H1 (cell line): ENCODE results near the gene VSIG2. TPM values are rescaled to one million over a fixed set of nuclear protein-coding genes. Genes with fewer than 3 reads are reported as not detected.

ENCODE experiments used
- BRCA1 ChIP-seq: IDR thresholded peaks from 2 replicates; pipeline ENCODE4 v1.6.1; 2012; ENCODE audit warnings: low read depth, low read length, improper control_type of control experiment
- EZH2 ChIP-seq: fragments of 200-600 bp; sonication (generic); IDR thresholded peaks from 2 replicates; pipeline ENCODE4 v1.7.1; 2012; ENCODE audit warnings: low read depth, mild to moderate bottlenecking, moderate library complexity, low read length, inconsistent platforms; ENCODE audit not compliant: severe bottlenecking
- GABPA ChIP-seq: IDR thresholded peaks from 2 replicates; pipeline ENCODE4 v1.6.1; 2011; ENCODE audit warnings: mild to moderate bottlenecking, low read length, moderate library complexity, borderline replicate concordance; ENCODE audit not compliant: insufficient read depth
- HDAC2 ChIP-seq, 2 experiments: fragments of 300-600 bp in 1 of 2; sonication (generic) in 1 of 2; IDR thresholded peaks; 2 replicates each; pipeline ENCODE4 v1.6.1; 2011 to 2012; ENCODE audit warnings: low read depth in 2 of 2, low read length in 2 of 2, mild to moderate bottlenecking in 2 of 2, moderate library complexity in 2 of 2, borderline replicate concordance in 1 of 2, inconsistent platforms in 1 of 2
- HDAC6 ChIP-seq: IDR thresholded peaks from one replicate; pipeline ENCODE4 v1.7.1; 2012; ENCODE audit warnings: low read depth, mild to moderate bottlenecking, inconsistent platforms, low read length, moderate library complexity
- POU5F1 ChIP-seq: IDR thresholded peaks from 2 replicates; pipeline ENCODE4 v1.6.1; 2011; ENCODE audit warnings: low read depth, mild to moderate bottlenecking, low read length, moderate library complexity
- RNF2 ChIP-seq: fragments of 200-900, 300-1000 bp; sonication (generic); IDR thresholded peaks from 2 replicates; pipeline ENCODE4 v1.7.1; 2016; ENCODE audit warnings: borderline replicate concordance, low read depth, mild to moderate bottlenecking, antibody characterized with exemption, low read length; ENCODE audit not compliant: poor library complexity, severe bottlenecking; ENCODE audit errors: missing control alignments
- TBP ChIP-seq: IDR thresholded peaks from 2 replicates; pipeline ENCODE4 v1.6.1; 2011; ENCODE audit warnings: low read depth, low read length, improper control_type of control experiment
- polyA plus RNA-seq, 7 experiments: library from polyadenylated mRNA; depleted of rRNA in 3 of 7; stranded (reverse) in 5 of 7; unstranded in 2 of 7; fragments of >200 nt in 5 of 7; fragments of 200-250 nt in 2 of 7; gene quantifications; 1 replicate in 5 of 7; 2 replicates in 1 of 7; 4 replicates in 1 of 7; pipeline versions ENCODE4 v1.2.1 to v1.2.3, GENCODE V29; 2011 to 2013; ENCODE audit warnings: missing spikeins in 2 of 7, mixed read lengths in 2 of 7
- total RNA-seq: library from RNA; stranded (reverse); fragmentation: NEBNext Ultra II Directional; extraction: Animal tissue kit (Norgen Biotek cat#: 25700); gene quantifications from 2 replicates; pipeline ENCODE4 v1.2.1, GENCODE V29; 2021
- TF ChIP-seq, protein P1 (sequence below): fragments of 300-600 bp; sonication (generic); IDR thresholded peaks from 2 replicates; pipeline ENCODE4 v1.7.1; 2012; ENCODE audit warnings: low read length, moderate library complexity, mild to moderate bottlenecking, inconsistent platforms; ENCODE audit not compliant: insufficient replicate concordance
- TF ChIP-seq, protein P2 (sequence below): IDR thresholded peaks from 2 replicates; pipeline ENCODE4 v1.6.1; 2011; ENCODE audit warnings: low read length, improper control_type of control experiment

Gene VSIG2
- total and polyA plus RNA-seq, 2 of the 8 experiments (the other 6 are each of a cell fraction or from before 2014, with no cell fraction given): 0.18 TPM; not detected in 1

DNA sequence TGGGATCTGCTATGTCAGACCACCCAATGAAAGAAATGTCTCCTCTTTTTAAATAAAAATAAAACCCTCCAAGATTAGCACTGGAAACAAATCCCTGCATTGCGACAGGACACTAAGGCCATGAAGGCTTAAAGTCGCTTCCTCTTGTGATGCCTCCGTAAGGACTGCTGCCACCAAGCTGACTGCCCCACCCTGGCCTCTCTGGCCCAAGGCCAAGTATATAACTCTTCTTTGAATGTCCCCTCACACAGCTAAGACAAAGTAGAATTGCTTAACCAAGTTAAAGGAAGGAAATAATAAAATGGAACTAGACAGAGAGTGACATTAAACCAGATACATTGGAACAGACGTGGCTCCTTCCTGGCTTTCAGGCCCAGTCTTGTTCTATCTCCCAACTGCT lies 19.8 kb downstream of the VSIG2 start (continued):
- TF ChIP-seq, protein P1, sequence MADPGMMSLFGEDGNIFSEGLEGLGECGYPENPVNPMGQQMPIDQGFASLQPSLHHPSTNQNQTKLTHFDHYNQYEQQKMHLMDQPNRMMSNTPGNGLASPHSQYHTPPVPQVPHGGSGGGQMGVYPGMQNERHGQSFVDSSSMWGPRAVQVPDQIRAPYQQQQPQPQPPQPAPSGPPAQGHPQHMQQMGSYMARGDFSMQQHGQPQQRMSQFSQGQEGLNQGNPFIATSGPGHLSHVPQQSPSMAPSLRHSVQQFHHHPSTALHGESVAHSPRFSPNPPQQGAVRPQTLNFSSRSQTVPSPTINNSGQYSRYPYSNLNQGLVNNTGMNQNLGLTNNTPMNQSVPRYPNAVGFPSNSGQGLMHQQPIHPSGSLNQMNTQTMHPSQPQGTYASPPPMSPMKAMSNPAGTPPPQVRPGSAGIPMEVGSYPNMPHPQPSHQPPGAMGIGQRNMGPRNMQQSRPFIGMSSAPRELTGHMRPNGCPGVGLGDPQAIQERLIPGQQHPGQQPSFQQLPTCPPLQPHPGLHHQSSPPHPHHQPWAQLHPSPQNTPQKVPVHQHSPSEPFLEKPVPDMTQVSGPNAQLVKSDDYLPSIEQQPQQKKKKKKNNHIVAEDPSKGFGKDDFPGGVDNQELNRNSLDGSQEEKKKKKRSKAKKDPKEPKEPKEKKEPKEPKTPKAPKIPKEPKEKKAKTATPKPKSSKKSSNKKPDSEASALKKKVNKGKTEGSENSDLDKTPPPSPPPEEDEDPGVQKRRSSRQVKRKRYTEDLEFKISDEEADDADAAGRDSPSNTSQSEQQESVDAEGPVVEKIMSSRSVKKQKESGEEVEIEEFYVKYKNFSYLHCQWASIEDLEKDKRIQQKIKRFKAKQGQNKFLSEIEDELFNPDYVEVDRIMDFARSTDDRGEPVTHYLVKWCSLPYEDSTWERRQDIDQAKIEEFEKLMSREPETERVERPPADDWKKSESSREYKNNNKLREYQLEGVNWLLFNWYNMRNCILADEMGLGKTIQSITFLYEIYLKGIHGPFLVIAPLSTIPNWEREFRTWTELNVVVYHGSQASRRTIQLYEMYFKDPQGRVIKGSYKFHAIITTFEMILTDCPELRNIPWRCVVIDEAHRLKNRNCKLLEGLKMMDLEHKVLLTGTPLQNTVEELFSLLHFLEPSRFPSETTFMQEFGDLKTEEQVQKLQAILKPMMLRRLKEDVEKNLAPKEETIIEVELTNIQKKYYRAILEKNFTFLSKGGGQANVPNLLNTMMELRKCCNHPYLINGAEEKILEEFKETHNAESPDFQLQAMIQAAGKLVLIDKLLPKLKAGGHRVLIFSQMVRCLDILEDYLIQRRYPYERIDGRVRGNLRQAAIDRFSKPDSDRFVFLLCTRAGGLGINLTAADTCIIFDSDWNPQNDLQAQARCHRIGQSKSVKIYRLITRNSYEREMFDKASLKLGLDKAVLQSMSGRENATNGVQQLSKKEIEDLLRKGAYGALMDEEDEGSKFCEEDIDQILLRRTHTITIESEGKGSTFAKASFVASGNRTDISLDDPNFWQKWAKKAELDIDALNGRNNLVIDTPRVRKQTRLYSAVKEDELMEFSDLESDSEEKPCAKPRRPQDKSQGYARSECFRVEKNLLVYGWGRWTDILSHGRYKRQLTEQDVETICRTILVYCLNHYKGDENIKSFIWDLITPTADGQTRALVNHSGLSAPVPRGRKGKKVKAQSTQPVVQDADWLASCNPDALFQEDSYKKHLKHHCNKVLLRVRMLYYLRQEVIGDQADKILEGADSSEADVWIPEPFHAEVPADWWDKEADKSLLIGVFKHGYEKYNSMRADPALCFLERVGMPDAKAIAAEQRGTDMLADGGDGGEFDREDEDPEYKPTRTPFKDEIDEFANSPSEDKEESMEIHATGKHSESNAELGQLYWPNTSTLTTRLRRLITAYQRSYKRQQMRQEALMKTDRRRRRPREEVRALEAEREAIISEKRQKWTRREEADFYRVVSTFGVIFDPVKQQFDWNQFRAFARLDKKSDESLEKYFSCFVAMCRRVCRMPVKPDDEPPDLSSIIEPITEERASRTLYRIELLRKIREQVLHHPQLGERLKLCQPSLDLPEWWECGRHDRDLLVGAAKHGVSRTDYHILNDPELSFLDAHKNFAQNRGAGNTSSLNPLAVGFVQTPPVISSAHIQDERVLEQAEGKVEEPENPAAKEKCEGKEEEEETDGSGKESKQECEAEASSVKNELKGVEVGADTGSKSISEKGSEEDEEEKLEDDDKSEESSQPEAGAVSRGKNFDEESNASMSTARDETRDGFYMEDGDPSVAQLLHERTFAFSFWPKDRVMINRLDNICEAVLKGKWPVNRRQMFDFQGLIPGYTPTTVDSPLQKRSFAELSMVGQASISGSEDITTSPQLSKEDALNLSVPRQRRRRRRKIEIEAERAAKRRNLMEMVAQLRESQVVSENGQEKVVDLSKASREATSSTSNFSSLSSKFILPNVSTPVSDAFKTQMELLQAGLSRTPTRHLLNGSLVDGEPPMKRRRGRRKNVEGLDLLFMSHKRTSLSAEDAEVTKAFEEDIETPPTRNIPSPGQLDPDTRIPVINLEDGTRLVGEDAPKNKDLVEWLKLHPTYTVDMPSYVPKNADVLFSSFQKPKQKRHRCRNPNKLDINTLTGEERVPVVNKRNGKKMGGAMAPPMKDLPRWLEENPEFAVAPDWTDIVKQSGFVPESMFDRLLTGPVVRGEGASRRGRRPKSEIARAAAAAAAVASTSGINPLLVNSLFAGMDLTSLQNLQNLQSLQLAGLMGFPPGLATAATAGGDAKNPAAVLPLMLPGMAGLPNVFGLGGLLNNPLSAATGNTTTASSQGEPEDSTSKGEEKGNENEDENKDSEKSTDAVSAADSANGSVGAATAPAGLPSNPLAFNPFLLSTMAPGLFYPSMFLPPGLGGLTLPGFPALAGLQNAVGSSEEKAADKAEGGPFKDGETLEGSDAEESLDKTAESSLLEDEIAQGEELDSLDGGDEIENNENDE: no peak
- TF ChIP-seq HDAC2 (IDR thresholded peaks at IDR 0.05; ENCODE audit: borderline replicate concordance in 1 of 2, low read depth in 2 of 2, low read length in 2 of 2): no peak
- no peak for TF ChIP-seq BRCA1
- TF ChIP-seq GABPA: no peak
- TF ChIP-seq HDAC6: no peak
- no peak for TF ChIP-seq POU5F1
- TF ChIP-seq TBP: no peak
- TF ChIP-seq RNF2: no peak
- TF ChIP-seq, protein P2, sequence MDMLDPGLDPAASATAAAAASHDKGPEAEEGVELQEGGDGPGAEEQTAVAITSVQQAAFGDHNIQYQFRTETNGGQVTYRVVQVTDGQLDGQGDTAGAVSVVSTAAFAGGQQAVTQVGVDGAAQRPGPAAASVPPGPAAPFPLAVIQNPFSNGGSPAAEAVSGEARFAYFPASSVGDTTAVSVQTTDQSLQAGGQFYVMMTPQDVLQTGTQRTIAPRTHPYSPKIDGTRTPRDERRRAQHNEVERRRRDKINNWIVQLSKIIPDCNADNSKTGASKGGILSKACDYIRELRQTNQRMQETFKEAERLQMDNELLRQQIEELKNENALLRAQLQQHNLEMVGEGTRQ: no peak
- no peak for TF ChIP-seq EZH2
